HT-29 (cell line): ENCODE measurements around the gene TRPC4. TPM values are rescaled to one million over a fixed set of nuclear protein-coding genes. Genes with fewer than 3 reads are reported as not detected.
"Not testable (repeated sequence)": the region's sequence is repeated elsewhere in the genome, so short reads cannot be mapped to it uniquely, and the experiment has no call there.

ENCODE experiments used
- DNase-seq: peaks from one replicate; pipeline ENCODE4 v3.0.0-alpha.2; 2015; ENCODE audit warnings: low spot score
- small RNA-seq: library from RNA; depleted of rRNA; stranded (forward); fragments of <200 nt; gene quantifications from one replicate; pipeline ENCODE3, GENCODE V24; 2014
- total RNA-seq: library from RNA; depleted of rRNA; stranded (reverse); fragments of >200 nt; shearing (Covaris generic); gene quantifications from 2 replicates; pipeline ENCODE4 v1.2.3, GENCODE V29; 2014

The TRPC4 gene
- total RNA-seq, 1 experiment from 2014 or later = not detected

DNA sequence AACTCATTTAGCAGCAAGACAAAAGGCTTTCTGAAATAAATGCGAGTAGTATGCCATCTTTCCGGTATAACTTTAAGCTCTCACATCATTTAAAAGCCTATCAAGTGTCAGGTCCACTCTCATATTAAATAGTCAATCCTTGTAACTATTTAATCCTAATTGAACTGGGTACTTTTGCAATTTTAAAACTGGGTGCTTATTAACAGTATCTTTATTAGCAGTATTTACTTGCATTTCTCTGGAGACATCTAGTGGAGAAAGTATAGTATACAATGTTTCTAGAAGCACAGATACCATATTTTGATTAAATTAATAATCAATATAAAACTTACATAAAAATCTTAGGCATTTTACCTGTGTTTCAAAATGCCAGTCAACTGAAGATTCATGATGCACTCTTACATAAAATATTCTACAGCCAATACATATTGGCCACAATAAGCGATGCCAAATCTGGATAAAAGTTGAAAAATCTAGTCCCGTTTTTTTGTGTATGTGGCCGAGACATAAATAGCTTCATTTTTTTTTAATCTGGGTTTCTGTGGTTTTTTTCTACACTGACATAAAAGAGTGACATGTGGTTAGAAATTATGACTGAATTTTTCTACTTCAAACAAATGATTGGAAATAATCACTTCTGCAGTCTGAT is 266.7 kb downstream of the TRPC4 start:
- peak; percentile 18 for DNase-seq

DNA sequence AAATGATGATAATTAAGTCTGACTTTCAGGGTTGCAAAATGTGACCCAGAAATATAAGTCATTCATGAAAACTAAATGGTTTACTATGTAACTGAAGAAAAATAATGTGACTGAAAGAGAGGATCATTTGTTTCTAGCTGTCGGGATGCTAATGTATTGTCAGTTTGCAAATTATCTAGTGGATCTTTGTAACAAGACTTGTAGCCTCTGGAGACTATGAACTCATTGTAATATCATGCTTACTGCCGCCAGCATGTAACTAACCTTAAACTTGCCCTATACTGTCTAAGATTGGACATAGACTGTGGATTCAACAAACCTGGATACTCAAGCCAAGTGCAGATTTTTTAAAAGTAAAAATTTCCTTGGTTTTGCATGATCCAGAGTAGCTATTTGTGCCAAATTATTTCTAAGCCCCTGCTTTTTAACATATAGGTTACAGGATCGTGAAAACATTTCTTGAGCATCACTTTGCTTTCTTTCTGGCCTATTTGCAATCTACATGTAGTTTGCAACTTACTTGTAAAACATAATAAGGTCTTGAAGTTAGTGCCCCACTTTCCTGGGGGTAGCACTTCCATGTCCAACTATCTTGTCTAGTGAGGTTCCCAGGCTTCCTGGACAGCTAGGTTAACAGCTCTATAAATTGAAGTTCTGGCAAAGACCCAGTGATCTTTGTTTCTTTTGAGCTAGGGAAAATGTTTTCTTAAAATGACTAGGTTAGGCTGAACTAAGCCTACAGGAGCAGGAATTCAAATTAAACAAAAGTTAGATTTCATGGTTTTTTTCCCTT is 267.7 kb downstream of the TRPC4 start:
- DNase-seq = no peak

DNA sequence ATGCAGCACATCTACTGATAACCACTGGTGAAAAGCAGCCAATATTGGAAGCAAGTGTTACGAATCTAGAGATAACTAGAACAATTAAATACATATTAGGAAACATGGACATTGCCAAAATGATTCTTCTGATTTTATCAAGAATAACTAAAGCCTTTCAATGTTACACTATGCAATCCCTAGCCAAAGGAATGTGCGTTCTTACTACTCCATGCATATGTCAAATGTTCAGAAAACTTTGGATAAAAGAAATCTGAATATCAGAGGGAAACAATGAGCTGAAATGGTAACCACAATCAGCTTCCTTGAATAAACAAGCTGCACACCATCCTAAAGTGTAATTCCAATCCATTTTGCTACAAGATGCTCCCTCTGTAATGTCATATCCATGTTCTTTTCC is 270.1 kb downstream of the TRPC4 start:
- DNase-seq = no peak

DNA sequence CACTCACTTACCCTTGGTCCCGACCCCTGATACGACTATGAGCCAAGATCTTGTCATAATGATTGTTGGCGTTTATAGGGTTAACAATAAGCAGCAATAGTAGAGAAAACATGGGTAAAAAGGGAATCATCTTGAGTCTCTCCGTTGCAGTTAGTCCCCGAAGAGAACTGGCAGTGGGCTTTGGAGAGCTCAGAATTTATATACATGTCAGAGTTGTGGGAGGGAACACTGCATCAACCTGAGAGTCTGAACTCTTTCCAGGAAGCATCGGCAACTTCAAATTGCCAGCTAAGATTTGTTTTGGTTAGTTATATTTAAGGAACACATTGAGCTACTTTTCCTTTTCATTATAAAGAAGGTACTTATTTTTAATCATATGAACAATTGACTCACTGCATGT is 271.0 kb downstream of the TRPC4 start, which contains the start of gene POSTN:
TSS of gene POSTN (minus strand) at position 172 of the 400 bp plus-strand sequence. CDS start at position 130, 42 bp downstream.
- no peak for DNase-seq

DNA sequence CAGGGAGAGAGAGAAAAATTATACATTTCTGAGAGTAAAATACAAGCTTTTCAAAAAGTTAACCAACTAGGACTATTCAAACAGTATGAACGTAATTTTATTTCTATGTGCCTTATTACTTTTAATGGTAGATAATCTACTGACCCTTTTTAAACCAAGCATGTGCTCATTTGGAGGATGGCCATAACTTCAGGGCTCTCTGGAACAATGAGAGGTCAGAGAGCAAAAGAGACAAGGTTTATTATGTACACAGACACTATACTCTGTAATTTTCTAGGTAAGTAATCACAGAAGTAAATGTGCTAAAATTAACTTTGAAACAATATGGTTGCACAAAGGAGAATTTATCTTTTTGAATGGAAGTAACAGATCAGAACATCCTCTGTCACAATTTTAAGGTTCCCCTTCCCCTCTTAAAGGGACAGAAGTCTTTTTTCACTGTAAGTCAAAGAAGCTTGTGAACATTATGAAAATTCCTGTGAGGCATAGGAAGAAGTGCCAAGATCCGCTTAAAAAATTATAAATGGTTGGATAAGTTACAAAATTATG is 272.0 kb downstream of the TRPC4 start:
- no peak for DNase-seq

DNA sequence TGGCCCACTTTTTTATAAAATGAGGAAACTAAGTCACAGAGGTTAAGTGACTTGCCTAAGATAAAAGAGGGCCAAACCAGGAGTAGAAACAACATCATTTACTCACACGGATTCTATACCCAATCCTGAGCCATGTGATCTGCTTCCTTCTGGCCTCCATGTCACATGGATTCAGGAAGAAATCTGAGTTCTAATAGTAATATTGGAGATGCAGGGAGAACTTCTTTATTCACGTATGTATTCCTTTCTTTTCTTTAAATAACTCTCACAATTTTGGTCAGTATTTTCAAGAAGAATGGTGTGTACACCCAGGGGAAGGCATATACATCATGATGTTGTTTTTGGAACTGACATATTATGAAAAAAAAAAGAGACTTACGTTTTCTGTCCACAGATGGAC is 272.8 kb downstream of the TRPC4 start:
- DNase-seq = no peak

DNA sequence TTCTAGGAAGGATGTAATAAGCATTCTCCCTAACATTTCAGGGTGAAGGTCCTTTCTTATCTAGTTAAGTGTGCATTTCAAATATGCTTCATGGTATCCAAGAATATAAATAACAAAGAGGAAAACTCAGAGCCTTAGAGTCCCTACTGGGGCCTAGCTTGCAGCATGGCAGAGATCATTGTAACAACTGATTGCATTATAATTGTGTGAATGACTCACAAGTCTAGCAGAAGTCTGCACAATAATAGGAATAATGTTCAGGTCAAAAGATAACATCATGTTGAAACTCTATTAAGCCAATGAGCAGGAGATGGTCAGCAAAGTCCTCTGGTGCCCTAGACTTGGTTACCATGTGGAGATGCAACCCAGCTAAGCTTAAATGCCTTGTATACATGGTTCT is 274.4 kb downstream of the TRPC4 start:
- no peak for DNase-seq

DNA sequence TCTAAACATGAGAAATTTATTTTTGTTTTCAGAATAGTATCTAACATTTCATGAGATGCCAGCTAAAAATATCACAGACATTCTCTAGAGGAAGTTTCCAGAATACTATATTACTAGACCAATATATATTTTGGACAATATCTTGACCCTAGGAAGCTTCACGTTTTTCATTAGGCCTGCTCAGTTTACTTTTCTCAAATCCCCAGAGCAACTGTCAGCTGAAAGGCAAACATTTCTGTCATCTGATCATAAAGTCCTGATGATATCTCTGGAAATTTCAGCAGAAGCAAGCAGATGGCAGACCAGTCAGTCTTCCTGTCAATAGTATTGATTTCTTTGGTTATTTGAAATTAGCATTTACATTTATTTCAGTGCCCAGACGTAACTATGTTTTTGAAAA is 275.0 kb downstream of the TRPC4 start:
- DNase-seq = no peak

DNA sequence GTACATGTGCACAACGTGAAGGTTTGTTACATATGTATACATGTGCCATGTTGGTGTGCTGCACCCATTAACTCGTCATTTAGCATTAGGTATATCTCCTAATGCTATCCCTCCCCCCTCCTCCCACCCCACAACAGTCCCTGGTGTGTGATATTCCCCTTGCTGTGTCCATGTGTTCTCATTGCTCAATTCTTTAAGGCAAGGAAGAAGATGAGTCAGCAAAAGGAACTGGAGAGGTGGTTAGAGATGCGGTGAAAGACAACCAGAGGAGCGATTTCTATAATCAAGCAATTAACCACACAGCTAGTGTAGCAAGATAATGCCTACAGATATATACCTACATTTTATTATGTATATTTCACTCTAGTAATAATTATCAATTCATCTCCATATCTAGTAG is 280.2 kb downstream of the TRPC4 start:
- DNase-seq = not testable (repeated sequence)

DNA sequence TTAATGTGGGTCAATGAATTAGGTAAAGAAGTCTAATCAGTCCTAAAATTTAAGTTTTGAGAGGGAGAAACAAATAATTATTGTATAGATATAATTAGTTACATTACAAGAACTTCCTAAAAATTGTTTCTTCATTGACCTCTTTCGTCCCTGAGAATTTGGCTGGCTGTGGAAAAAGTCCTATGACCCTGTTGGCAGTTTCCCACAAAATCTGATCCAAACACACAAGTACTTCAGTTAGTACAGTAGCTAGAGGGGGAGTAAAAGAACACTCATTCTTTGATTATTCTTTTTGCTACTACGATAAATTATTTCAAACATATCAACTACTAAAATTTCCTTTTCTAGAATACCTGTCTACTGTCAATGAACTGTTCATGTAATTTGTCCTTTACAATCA is 282.3 kb downstream of the TRPC4 start:
- DNase-seq = no peak

Small RNA genes lying within 50 kb of the gene (small RNA-seq; reads per million reads assigned to genes)
- gene RNA5SP26 = not detected
